Smooth muscle cell (in vitro differentiated cells): Measurements from ENCODE around the gene TMEM74B. TPM values are rescaled to one million over a fixed set of nuclear protein-coding genes. Genes with fewer than 3 reads are reported as not detected.

Experiments used
- DNase-seq: peaks from one replicate; lab custom pipeline; 2025; ENCODE audit not compliant: unreplicated experiment; lab: John Stamatoyannopoulos, UW
- H2AFZ ChIP-seq: fragments of 200-600 bp; sonication (generic); 2 replicates; pipeline ENCODE4 v1.6.0; 2016; ENCODE audit warnings: antibody characterized with exemption, low read depth, mild to moderate bottlenecking
- H3F3A ChIP-seq: fragments of 200-600 bp; sonication (generic); 2 replicates; pipeline ENCODE4 v1.6.0; 2017; ENCODE audit warnings: antibody characterized with exemption, low read depth
- H3K27ac ChIP-seq: fragments of 200-600 bp; sonication (generic); 2 replicates; pipeline ENCODE4 v1.5.1; 2016; ENCODE audit warnings: low read depth, mild to moderate bottlenecking
- H3K27me3 ChIP-seq: fragments of 200-600 bp; sonication (generic); 2 replicates; pipeline ENCODE4 v1.6.1; 2016; ENCODE audit warnings: low read depth, mild to moderate bottlenecking
- H3K36me3 ChIP-seq: fragments of 200-600 bp; sonication (generic); 2 replicates; pipeline ENCODE4 v1.5.1; 2016; ENCODE audit warnings: low read depth
- H3K4me1 ChIP-seq: fragments of 200-600 bp; sonication (generic); 2 replicates; pipeline ENCODE4 v1.5.1; 2016; ENCODE audit warnings: low read depth
- H3K4me2 ChIP-seq: fragments of 200-600 bp; sonication (generic); 2 replicates; pipeline ENCODE4 v1.6.0; 2016; ENCODE audit warnings: mild to moderate bottlenecking
- H3K4me3 ChIP-seq: fragments of 200-600 bp; sonication (generic); 2 replicates; pipeline ENCODE4 v1.5.1; 2016; ENCODE audit warnings: mild to moderate bottlenecking
- H3K79me2 ChIP-seq: fragments of 200-600 bp; sonication (generic); 2 replicates; pipeline ENCODE4 v1.6.0; 2016; ENCODE audit warnings: low read depth, mild to moderate bottlenecking
- H3K9ac ChIP-seq: fragments of 200-600 bp; sonication (generic); 2 replicates; pipeline ENCODE4 v1.6.0; 2016; ENCODE audit warnings: low read depth
- H3K9me3 ChIP-seq: fragments of 200-600 bp; sonication (generic); replicated peaks from 2 replicates; pipeline ENCODE4 v1.5.1; 2016; ENCODE audit warnings: low read depth
- H4K20me1 ChIP-seq: fragments of 200-600 bp; sonication (generic); 2 replicates; pipeline ENCODE4 v1.6.0; 2016; ENCODE audit warnings: low read depth
- WGBS: methylation state at CpG from one replicate; pipeline ENCODE4 v1.1.7; 2016; ENCODE audit warnings: low lambda C conversion rate; 5-methylcytosine and 5-hydroxymethylcytosine counted together
- polyA plus RNA-seq: library from polyadenylated mRNA; unstranded; fragments of >200 nt; fragmentation: Nextera tagmentation; extraction: Ambion mirVana; gene quantifications from 2 replicates; pipeline ENCODE4 v1.2.1, GENCODE V29; 2016
- total RNA-seq: library from RNA; depleted of rRNA; stranded (reverse); fragments of >200 nt; gene quantifications from 2 replicates; pipeline ENCODE4 v1.2.3, GENCODE V29; 2014
- TF ChIP-seq, protein P1 (sequence below): fragments of 200-600 bp; sonication (generic); IDR thresholded peaks from 2 replicates; pipeline ENCODE4 v1.5.1; 2017; ENCODE audit warnings: borderline replicate concordance, mild to moderate bottlenecking, antibody characterized with exemption; ENCODE audit not compliant: insufficient read depth, poor library complexity, severe bottlenecking

TMEM74B gene
- total and polyA plus RNA-seq, 2 experiments from 2014 or later, result 0.94 TPM; not detected in 1

DNA sequence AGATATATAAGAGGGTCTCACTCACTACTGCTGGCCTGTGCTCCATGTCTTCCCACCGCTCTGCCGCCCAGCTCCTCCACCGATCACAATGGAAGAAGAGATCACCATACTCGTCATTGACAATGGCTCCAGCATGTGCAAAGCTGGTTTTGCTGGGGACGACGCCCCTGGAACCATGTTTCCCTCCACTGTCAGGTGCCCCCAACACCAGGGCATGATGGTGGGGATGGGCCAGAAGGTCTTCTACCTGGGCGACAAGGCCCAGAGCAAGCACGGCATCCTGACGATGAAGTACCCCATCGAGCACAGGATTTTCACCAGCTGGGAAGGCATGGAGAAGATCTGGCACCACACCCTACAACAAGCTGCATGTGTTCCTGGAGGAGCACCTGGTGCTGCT, 24.3 kb downstream of the TMEM74B start:
- Histone ChIP-seq H3K4me1 (no peaks in the 10 kb centered on the region), H4K20me1 (peaks cover 18% of the 10 kb centered on the region), H3K27ac (no peak overlapping the region), H3K79me2 (no peaks in the 10 kb centered on the region), H3K36me3 (peaks cover 19% of the 10 kb centered on the region), H3K9ac (no peak overlapping the region), H2AFZ (no peak overlapping the region), H3K4me2 (no peak overlapping the region), H3K4me3 (no peak overlapping the region), H3K27me3 (no peaks in the 10 kb centered on the region), H3F3A (no peaks in the 10 kb centered on the region), H3K9me3 (no peaks in the 10 kb centered on the region)
- WGBS, result 98% methylated on average over 10 of the region's 10 CpGs
- DNase-seq, result no peak
- TF ChIP-seq, protein P1, sequence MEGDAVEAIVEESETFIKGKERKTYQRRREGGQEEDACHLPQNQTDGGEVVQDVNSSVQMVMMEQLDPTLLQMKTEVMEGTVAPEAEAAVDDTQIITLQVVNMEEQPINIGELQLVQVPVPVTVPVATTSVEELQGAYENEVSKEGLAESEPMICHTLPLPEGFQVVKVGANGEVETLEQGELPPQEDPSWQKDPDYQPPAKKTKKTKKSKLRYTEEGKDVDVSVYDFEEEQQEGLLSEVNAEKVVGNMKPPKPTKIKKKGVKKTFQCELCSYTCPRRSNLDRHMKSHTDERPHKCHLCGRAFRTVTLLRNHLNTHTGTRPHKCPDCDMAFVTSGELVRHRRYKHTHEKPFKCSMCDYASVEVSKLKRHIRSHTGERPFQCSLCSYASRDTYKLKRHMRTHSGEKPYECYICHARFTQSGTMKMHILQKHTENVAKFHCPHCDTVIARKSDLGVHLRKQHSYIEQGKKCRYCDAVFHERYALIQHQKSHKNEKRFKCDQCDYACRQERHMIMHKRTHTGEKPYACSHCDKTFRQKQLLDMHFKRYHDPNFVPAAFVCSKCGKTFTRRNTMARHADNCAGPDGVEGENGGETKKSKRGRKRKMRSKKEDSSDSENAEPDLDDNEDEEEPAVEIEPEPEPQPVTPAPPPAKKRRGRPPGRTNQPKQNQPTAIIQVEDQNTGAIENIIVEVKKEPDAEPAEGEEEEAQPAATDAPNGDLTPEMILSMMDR, result no peak

DNA sequence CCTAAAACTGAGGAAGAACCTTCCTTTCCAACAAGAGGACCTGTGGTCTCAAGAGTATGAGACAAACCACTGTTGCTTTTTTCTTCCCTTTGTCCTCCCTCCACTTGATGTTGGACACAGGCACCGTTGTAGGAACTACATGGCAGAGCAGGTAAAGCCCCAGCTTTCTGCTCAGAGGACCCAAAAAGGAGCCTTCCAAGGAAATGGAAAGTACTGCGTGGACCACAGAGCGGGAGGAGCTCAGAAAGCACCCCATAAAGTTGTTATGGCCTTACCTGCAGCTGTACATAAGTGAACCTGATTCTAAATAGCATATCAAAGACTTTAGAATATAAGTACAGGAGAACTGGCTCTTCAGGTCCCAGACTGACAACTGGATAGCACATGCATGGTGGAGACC, 29.4 kb downstream of the TMEM74B start:
- no peaks in the 10 kb centered on the region for H3K9me3 ChIP-seq
- no peak overlapping the region for H3K27ac ChIP-seq
- no peaks in the 10 kb centered on the region for H3K27me3 ChIP-seq
- H3K79me2 ChIP-seq, result no peaks in the 10 kb centered on the region
- H3K36me3 ChIP-seq, result peaks cover 7% of the 10 kb centered on the region
- H3K4me2 ChIP-seq, result no peak overlapping the region
- H3F3A ChIP-seq, result no peaks in the 10 kb centered on the region
- no peaks in the 10 kb centered on the region for H3K4me1 ChIP-seq
- H4K20me1 ChIP-seq, result peaks cover 44% of the 10 kb centered on the region
- TF ChIP-seq, protein P1, result no peak
- DNase-seq, result no peak
- H3K9ac ChIP-seq, result no peak overlapping the region
- no peak overlapping the region for H2AFZ ChIP-seq
- H3K4me3 ChIP-seq, result no peak overlapping the region
- WGBS, result 99% methylated on average over 3 of the region's 3 CpGs

DNA sequence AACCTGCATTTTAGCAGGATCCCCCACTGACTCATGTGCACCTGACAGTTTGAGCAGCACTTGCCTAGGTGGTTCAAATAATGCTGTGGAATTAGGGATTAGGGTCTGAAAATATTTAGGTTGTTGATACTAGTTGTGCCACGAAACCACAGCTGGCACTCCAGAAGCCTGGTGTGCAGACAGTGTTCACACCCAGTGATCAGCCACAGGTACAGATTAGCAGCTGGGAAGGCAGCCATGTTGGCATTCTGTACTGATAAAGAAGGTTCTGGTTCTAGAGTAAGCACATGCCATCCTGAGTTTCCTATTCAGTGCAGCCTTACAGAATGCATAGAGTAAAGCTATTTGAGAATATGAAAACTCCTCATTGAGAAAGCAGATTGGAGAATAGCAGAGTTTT, 30.1 kb downstream of the TMEM74B start:
- Histone ChIP-seq H4K20me1 (peaks cover 50% of the 10 kb centered on the region), H3K4me1 (no peaks in the 10 kb centered on the region), H3K4me3 (no peak overlapping the region), H3K9me3 (no peaks in the 10 kb centered on the region), H3K79me2 (peaks cover 2% of the 10 kb centered on the region), H3K4me2 (no peak overlapping the region), H3K9ac (no peak overlapping the region), H3K27me3 (no peaks in the 10 kb centered on the region), H3K27ac (no peak overlapping the region), H2AFZ (no peak overlapping the region), H3F3A (no peaks in the 10 kb centered on the region), H3K36me3 (peaks cover 8% of the 10 kb centered on the region)
- TF ChIP-seq, protein P1, result no peak
- 100% methylated on average over 1 of the region's 1 CpG for WGBS
- no peak for DNase-seq

DNA sequence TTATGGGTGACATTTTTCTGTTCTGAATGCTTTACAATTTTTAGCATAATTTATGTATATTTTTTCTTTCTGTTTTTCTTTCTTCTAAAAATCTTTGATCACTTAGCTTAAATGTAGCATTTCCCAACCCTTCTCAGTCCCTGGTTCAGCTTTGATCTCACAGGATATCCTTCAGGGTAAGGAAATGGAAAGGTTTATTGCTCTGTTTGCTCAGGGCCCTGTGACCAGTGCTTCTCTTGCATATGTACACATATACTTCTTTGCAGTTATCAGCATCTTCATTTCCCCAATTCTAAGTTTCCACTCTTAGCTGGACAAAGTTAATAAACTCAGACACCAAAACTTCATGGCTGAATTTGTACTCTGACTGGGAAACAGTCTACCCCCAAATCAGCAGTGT, 30.6 kb downstream of the TMEM74B start:
- Histone ChIP-seq H3K79me2 (peaks cover 6% of the 10 kb centered on the region), H3K27ac (no peak overlapping the region), H3K4me1 (no peaks in the 10 kb centered on the region), H4K20me1 (peaks cover 50% of the 10 kb centered on the region), H3K9ac (no peak overlapping the region), H2AFZ (no peak overlapping the region), H3K27me3 (no peaks in the 10 kb centered on the region), H3K4me3 (no peak overlapping the region), H3K4me2 (no peak overlapping the region), H3K36me3 (peaks cover 12% of the 10 kb centered on the region), H3F3A (no peaks in the 10 kb centered on the region), H3K9me3 (no peaks in the 10 kb centered on the region)
- no peak for DNase-seq
- TF ChIP-seq, protein P1, result no peak
